ENCODE data around the gene CDYL2.
"Not testable (repeated sequence)": the region's sequence is repeated elsewhere in the genome, so short reads cannot be mapped to it uniquely, and the experiment has no call there.

Gene CDYL2

DNA sequence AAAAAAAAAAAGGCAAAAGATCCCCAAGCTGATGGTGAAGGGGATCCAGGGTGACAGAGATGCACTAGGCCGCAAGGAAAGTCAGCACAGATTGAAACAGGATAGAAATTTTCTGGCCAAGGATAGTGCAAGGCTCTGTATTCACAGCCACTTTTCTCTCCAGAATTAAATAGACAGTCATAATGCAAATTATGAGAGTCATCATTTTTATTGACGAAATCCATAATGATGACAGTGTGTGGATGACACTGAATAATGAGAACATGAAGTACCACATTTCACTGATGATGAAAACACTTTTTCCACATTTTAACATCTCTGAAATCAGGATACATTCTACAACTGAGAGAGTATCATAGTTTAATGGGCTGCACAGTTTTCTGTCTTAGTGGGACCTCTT lies 72.5 kb downstream of the CDYL2 start:
- Histone ChIP-seq H4K20me1 (ENCODE audit: insufficient read depth) (no peaks in the 10 kb centered on the region), H3K27ac (no peak overlapping the region), H3K4me3 (IDR thresholded peaks at IDR 0.05; ENCODE audit: insufficient read depth, low read depth, low read length) (no peak overlapping the region), H3K4me2 (no peak overlapping the region), H3K36me3 (ENCODE audit: insufficient read depth) (no peaks in the 10 kb centered on the region), H3K27me3 (ENCODE audit: insufficient read depth, low read depth) (no peaks in the 10 kb centered on the region), H3K9ac (no peak overlapping the region), H2AFZ (ENCODE audit: low read depth) (no peak overlapping the region), H3K79me2 (ENCODE audit: insufficient read depth, low read depth) (peaks cover 5% of the 10 kb centered on the region; the same call in 1 of the 2 replicates), H3K4me1 (ENCODE audit: low read depth, poor library complexity, severe bottlenecking) (no peaks in the 10 kb centered on the region)
- no peak for TF ChIP-seq CTCF (conservative IDR thresholded peaks at IDR 0.05; ENCODE audit: low read depth, low read length)

DNA sequence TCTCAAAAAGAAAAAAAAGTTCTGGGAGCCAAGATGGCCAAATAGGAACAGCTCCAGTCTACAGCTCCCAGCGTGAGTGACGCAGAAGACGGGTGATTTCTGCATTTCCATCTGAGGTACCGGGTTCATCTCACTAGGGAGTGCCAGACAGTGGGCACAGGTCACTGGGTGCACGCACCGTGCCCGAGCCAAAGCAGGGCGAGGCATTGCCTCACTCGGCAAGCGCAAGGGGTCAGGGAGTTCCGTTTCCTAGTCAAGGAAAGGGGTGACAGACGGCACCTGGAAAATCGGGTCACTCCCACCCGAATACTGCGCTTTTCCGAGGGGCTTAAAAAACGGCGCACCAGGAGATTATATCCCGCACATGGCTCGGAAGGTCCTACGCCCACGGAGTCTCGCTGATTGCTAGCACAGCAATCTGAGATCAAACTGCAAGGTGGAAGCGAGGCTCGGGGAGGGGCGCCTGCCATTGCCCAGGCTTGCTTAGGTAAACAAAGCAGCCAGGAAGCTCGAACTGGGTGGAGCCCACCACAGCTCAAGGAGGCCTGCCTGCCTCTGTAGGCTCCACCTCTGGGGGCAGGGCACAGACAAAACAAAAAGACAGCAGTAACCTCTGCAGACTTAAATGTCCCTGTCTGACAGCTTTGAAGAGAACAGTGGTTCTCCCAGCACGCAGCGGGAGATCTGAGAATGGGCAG lies 77.2 kb downstream of the CDYL2 start:
- not testable (repeated sequence) for H3K36me3 ChIP-seq (ENCODE audit: insufficient read depth); H2AFZ ChIP-seq (ENCODE audit: low read depth); H3K4me2 ChIP-seq; H3K27ac ChIP-seq; H3K27me3 ChIP-seq (ENCODE audit: insufficient read depth, low read depth); H3K4me3 ChIP-seq (IDR thresholded peaks at IDR 0.05; ENCODE audit: insufficient read depth, low read depth, low read length); H4K20me1 ChIP-seq (ENCODE audit: insufficient read depth); H3K4me1 ChIP-seq (ENCODE audit: low read depth, poor library complexity, severe bottlenecking); H3K9ac ChIP-seq; H3K79me2 ChIP-seq (ENCODE audit: insufficient read depth, low read depth)

- Histone ChIP-seq H4K20me1 (ENCODE audit: insufficient read depth) (no peaks in the 10 kb centered on the region), H3K4me1 (ENCODE audit: low read depth, poor library complexity, severe bottlenecking) (no peaks in the 10 kb centered on the region), H3K27ac (no peak overlapping the region), H2AFZ (ENCODE audit: low read depth) (no peak overlapping the region), H3K27me3 (ENCODE audit: insufficient read depth, low read depth) (no peaks in the 10 kb centered on the region), H3K4me3 (IDR thresholded peaks at IDR 0.05; ENCODE audit: insufficient read depth, low read depth, low read length) (no peak overlapping the region), H3K9ac (no peak overlapping the region), H3K79me2 (ENCODE audit: insufficient read depth, low read depth) (peaks cover 5% of the 10 kb centered on the region; the same call in 1 of the 2 replicates), H3K36me3 (ENCODE audit: insufficient read depth) (no peaks in the 10 kb centered on the region), H3K4me2 (no peak overlapping the region)
- TF ChIP-seq CTCF (conservative IDR thresholded peaks at IDR 0.05; ENCODE audit: low read depth, low read length): no peak
Observed at GRCh38 chr16:80725566-80726162, 78.7 kb downstream of the CDYL2 start.

DNA sequence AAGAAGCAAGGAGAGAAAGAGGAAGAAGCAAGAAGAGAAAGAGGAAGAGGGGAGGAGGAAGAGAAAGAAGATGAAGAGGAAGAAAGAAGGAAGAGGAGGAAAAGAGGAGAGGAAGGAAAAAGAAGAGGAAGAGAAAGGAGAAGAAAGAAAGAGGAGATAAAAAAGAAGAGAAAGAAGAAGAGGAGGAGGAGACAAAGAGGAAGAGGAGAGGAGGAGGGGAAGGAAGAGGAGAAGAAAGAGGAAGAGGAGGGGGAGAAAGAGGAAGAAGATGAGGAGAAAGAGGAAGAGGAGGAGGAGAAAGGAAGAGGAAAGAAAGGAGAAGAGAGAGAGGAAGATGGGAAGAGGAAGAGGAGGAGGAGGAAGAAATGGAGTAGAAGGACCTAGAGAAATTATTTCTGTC lies 80.4 kb downstream of the CDYL2 start:
- H3K9ac ChIP-seq: no peak overlapping the region

More for the DNA sequence above, 80.4 kb downstream of the CDYL2 start:
- H2AFZ ChIP-seq (ENCODE audit: low read depth): no peak overlapping the region
- H4K20me1 ChIP-seq (ENCODE audit: insufficient read depth): no peaks in the 10 kb centered on the region
- peaks cover 5% of the 10 kb centered on the region; the same call in 1 of the 2 replicates for H3K79me2 ChIP-seq (ENCODE audit: insufficient read depth, low read depth)
- no peaks in the 10 kb centered on the region for H3K27me3 ChIP-seq (ENCODE audit: insufficient read depth, low read depth)
- H3K27ac ChIP-seq: no peak overlapping the region
- no peak overlapping the region for H3K4me3 ChIP-seq (IDR thresholded peaks at IDR 0.05; ENCODE audit: insufficient read depth, low read depth, low read length)
- TF ChIP-seq CTCF (conservative IDR thresholded peaks at IDR 0.05; ENCODE audit: low read depth, low read length): no peak
- H3K36me3 ChIP-seq (ENCODE audit: insufficient read depth): no peaks in the 10 kb centered on the region
- no peaks in the 10 kb centered on the region for H3K4me1 ChIP-seq (ENCODE audit: low read depth, poor library complexity, severe bottlenecking)
- no peak overlapping the region for H3K4me2 ChIP-seq
